GM12878 (cell line): ENCODE data around the gene TTC33. TPM values are rescaled to one million over a fixed set of nuclear protein-coding genes. Genes with fewer than 3 reads are reported as not detected.

Experiments used
- ATAC-seq: fragments of 200-7000 bp; cut with Tn5 transposase; 3 replicates; pipeline ENCODE4 v1.9.1; 2020; ENCODE audit warnings: mild to moderate bottlenecking, moderate library complexity
- BruUV-seq: library from RNA; stranded (reverse); fragments of 400-500 nt; replicated peaks from 2 replicates; lab custom pipeline; 2021; lab: Mats Ljungman, UMichigan
- CTCF ChIA-PET: fragments of 300-600 bp; sonication (Branson Sonifier 250); formaldehyde crosslinking; extraction: SDS; loops from one replicate; lab custom pipeline; 2021; ENCODE audit warnings: inconsistent platforms; lab: Yijun Ruan, JAX
- POLR2A ChIA-PET: fragments of 350-600 bp; formaldehyde crosslinking; extraction: SDS; loops from one replicate; lab custom pipeline; 2021; ENCODE audit warnings: inconsistent platforms; lab: Charles Lee
- RAD21 ChIA-PET: fragments of 300-600 bp; sonication (Branson Sonifier 250); formaldehyde crosslinking; loops from one replicate; lab custom pipeline; 2023; ENCODE audit warnings: antibody characterized with exemption; ENCODE audit not compliant: unreplicated experiment; lab: Charles Lee
- SMC1A ChIA-PET: fragments of 300-600 bp; sonication (Branson Sonifier 250); formaldehyde crosslinking; loops from one replicate; lab custom pipeline; 2023; ENCODE audit not compliant: unreplicated experiment, uncharacterized antibody; lab: Charles Lee
- DNase-seq: peaks from one replicate; pipeline ENCODE4 v3.0.0-alpha.2; 2011; ENCODE audit warnings: low read depth, low spot score
- FAIRE-seq: peaks from 3 replicates; lab custom pipeline; 2011; peaks lifted over from hg19 to GRCh38; lab: Jason Lieb, UNC
- H2AFZ ChIP-seq: 2 replicates; pipeline ENCODE4 v1.6.0; 2011; ENCODE audit warnings: low read depth, low read length, control low read depth; ENCODE audit not compliant: control insufficient read depth
- H3K27ac ChIP-seq: 2 replicates; pipeline ENCODE4 v1.5.1; 2011; ENCODE audit warnings: control low read depth; ENCODE audit not compliant: control insufficient read depth, insufficient read depth
- H3K27me3 ChIP-seq, 2 experiments: replicated peaks in 1 of 2; 2 replicates each; pipeline versions ENCODE4 v1.6.0 to v1.6.1; 2011; ENCODE audit warnings: low read length in 1 of 2; ENCODE audit not compliant: control insufficient read depth in 2 of 2, insufficient read depth in 2 of 2
- H3K36me3 ChIP-seq, 2 experiments: 2 replicates each; pipeline ENCODE4 v1.5.1; 2011; ENCODE audit warnings: low read length in 1 of 2; ENCODE audit not compliant: control insufficient read depth in 2 of 2, insufficient read depth in 2 of 2
- H3K4me1 ChIP-seq: 2 replicates; pipeline ENCODE4 v1.6.1; 2011; ENCODE audit warnings: mild to moderate bottlenecking, low read length, moderate library complexity, mixed read lengths; ENCODE audit not compliant: control insufficient read depth, insufficient read depth
- H3K4me2 ChIP-seq: 2 replicates; pipeline ENCODE4 v1.6.0; 2011; ENCODE audit warnings: control low read depth; ENCODE audit not compliant: control insufficient read depth, insufficient read depth
- H3K4me3 ChIP-seq: fragments of 200-600 bp; sonication (generic); 2 replicates; pipeline ENCODE4 v1.5.1; 2016
- H3K79me2 ChIP-seq: 2 replicates; pipeline ENCODE4 v1.6.0; 2011; ENCODE audit warnings: low read length; ENCODE audit not compliant: control insufficient read depth, insufficient read depth
- H3K9ac ChIP-seq: 2 replicates; pipeline ENCODE4 v1.8.0; 2011; ENCODE audit warnings: low read length, control low read depth, mixed read lengths; ENCODE audit not compliant: control insufficient read depth, insufficient read depth
- H3K9me3 ChIP-seq: replicated peaks from 3 replicates; pipeline ENCODE4 v1.5.1; 2011; ENCODE audit warnings: mild to moderate bottlenecking, low read length; ENCODE audit not compliant: control insufficient read depth, insufficient read depth
- H4K20me1 ChIP-seq: 2 replicates; pipeline ENCODE4 v1.6.0; 2011; ENCODE audit not compliant: control insufficient read depth, insufficient read depth
- CBX3 ChIP-seq: fragments of 200-600 bp; sonication (generic); IDR thresholded peaks from 2 replicates; pipeline ENCODE4 v1.6.1; 2016; ENCODE audit warnings: low read depth, borderline replicate concordance
- CHD2 ChIP-seq: IDR thresholded peaks from 2 replicates; pipeline ENCODE4 v1.6.1; 2011; ENCODE audit warnings: low read depth, low read length, improper control_type of control experiment, borderline replicate concordance
- EP300 ChIP-seq, 2 experiments: fragments of 150-350 bp in 1 of 2; IDR thresholded peaks; 2 replicates each; pipeline ENCODE4 v1.6.1; 2011 to 2012; ENCODE audit warnings: low read depth in 2 of 2, low read length in 2 of 2, borderline replicate concordance in 1 of 2, improper control_type of control experiment in 1 of 2, inconsistent platforms in 1 of 2; ENCODE audit not compliant: control insufficient read depth in 1 of 2
- MYB ChIP-seq: fragments of 150-350 bp; IDR thresholded peaks from 2 replicates; pipeline ENCODE4 v1.6.1; 2014; ENCODE audit warnings: mild to moderate bottlenecking, low read depth, low read length, borderline replicate concordance
- NFYA ChIP-seq: IDR thresholded peaks from 2 replicates; pipeline ENCODE4 v1.6.1; 2011; ENCODE audit warnings: low read depth, mild to moderate bottlenecking, low read length, improper control_type of control experiment, borderline replicate concordance
- NR2C1 ChIP-seq: fragments of 450-650 bp; IDR thresholded peaks from 2 replicates; pipeline ENCODE4 v1.6.1; 2017; ENCODE audit warnings: antibody characterized with exemption, mild to moderate bottlenecking, moderate library complexity
- PAX8 ChIP-seq: fragments of 450-650 bp; IDR thresholded peaks from 2 replicates; pipeline ENCODE4 v1.6.1; 2017; ENCODE audit warnings: mild to moderate bottlenecking, moderate library complexity
- RBBP5 ChIP-seq: fragments of 200-600 bp; sonication (generic); conservative IDR thresholded peaks from 2 replicates; pipeline ENCODE4 v1.6.1; 2016
- RUNX3 ChIP-seq: IDR thresholded peaks from 2 replicates; pipeline ENCODE4 v1.6.1; 2012; ENCODE audit warnings: low read length, inconsistent platforms
- SMAD1 ChIP-seq: fragments of 450-650 bp; IDR thresholded peaks from 2 replicates; pipeline ENCODE4 v1.6.1; 2018; ENCODE audit warnings: mild to moderate bottlenecking, low read depth; ENCODE audit not compliant: partially characterized antibody
- SMARCA5 ChIP-seq: fragments of 450-650 bp; IDR thresholded peaks from 2 replicates; pipeline ENCODE4 v1.6.1; 2017; ENCODE audit warnings: mild to moderate bottlenecking
- YBX1 ChIP-seq: fragments of 450-650 bp; IDR thresholded peaks from 2 replicates; pipeline ENCODE4 v1.6.1; 2016; ENCODE audit warnings: antibody characterized with exemption
- ZNF274 ChIP-seq: IDR thresholded peaks from one replicate; pipeline ENCODE4 v1.8.0; 2011; ENCODE audit not compliant: insufficient read length, insufficient read depth
- WGBS: methylation state at CpG from one replicate; pipeline ENCODE4 v1.1.6; 2016; ENCODE audit warnings: low lambda C conversion rate; ENCODE audit not compliant: insufficient replicate concordance, insufficient coverage; ENCODE audit errors: missing lambda C conversion rate; 5-methylcytosine and 5-hydroxymethylcytosine counted together
- in situ Hi-C: fragments of 300-500 bp; cut with MboI; formaldehyde crosslinking; loops from 9 replicates; pipeline ENCODE4 v1.14.3; 2018; ENCODE audit warnings: mixed read lengths
- intact Hi-C: fragments of 100-400 bp; cut with micrococcal nuclease; formaldehyde crosslinking; loops from one replicate; pipeline ENCODE4 v1.14.2; 2022; ENCODE audit not compliant: unreplicated experiment
- polyA plus RNA-seq, 11 experiments: library from polyadenylated mRNA; depleted of rRNA in 4 of 11; unstranded in 6 of 11; stranded (reverse) in 5 of 11; fragments of >200 nt; fragmentation: Nextera tagmentation in 4 of 11; fragmentation: Illumina TruSeq in 1 of 11; extraction: Ambion mirVana in 4 of 11; extraction: Trizol in 1 of 11; gene quantifications; 1 replicate in 1 of 11; 2 replicates in 10 of 11; pipeline versions ENCODE4 v1.2.1 to v1.2.3, GENCODE V29; 2011 to 2016; ENCODE audit warnings: inconsistent platforms in 2 of 11, missing spikeins in 2 of 11, low read depth in 1 of 11
- total RNA-seq, 4 experiments: library from RNA; depleted of rRNA in 3 of 4; stranded (reverse); fragments of >200 nt in 3 of 4; fragmentation: Illumina TruSeq in 1 of 4; extraction: Trizol in 1 of 4; gene quantifications; 2 replicates each; pipeline versions ENCODE4 v1.2.1 to v1.2.3, GENCODE V29; 2013 to 2021
- TF ChIP-seq, protein P1 (sequence below): IDR thresholded peaks from 2 replicates; pipeline ENCODE4 v1.6.1; 2011; ENCODE audit warnings: low read depth, low read length, improper control_type of control experiment, borderline replicate concordance
- TF ChIP-seq, protein P2 (sequence below): fragments of 450-650 bp; IDR thresholded peaks from 2 replicates; pipeline ENCODE4 v1.6.1; 2017; ENCODE audit warnings: antibody characterized with exemption, mild to moderate bottlenecking, moderate library complexity
- TF ChIP-seq, protein P3 (sequence below): fragments of 450-650 bp; IDR thresholded peaks from 2 replicates; pipeline ENCODE4 v1.6.1; 2017; ENCODE audit warnings: mild to moderate bottlenecking, moderate library complexity
- TF ChIP-seq, protein P4 (sequence below): IDR thresholded peaks from 2 replicates; pipeline ENCODE4 v1.6.1; 2012; ENCODE audit warnings: low read depth, low read length, improper control_type of control experiment

Gene TTC33
- total and polyA plus RNA-seq, 10 of the 15 experiments (the other 5 are each of a cell fraction or from before 2014, with no cell fraction given), result 7.9 to 22.3 (median 14.6) TPM

DNA sequence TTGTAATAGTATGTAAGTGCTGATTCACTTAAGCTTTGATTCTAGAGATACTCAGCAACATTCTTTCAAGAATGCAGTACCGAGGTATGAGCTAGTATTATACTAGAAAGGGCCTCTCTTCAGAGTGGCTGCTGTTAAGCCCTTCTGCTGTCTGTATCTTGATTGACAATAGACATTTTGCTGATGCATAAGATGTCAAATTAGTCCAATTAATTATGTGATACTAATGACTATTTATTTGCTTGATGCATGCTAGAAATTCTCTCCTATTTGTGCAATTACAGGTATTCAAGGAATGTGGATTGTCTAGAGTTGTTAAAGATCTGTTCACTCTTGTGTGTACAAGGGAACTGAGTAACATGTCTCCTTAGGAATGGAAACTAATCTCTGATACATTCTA is 168.4 kb downstream of the TTC33 start:
- no peaks in the 10 kb centered on the region for H3K36me3 ChIP-seq
- TF ChIP-seq, protein P1, sequence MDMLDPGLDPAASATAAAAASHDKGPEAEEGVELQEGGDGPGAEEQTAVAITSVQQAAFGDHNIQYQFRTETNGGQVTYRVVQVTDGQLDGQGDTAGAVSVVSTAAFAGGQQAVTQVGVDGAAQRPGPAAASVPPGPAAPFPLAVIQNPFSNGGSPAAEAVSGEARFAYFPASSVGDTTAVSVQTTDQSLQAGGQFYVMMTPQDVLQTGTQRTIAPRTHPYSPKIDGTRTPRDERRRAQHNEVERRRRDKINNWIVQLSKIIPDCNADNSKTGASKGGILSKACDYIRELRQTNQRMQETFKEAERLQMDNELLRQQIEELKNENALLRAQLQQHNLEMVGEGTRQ, result no peak
- TF ChIP-seq, protein P2, sequence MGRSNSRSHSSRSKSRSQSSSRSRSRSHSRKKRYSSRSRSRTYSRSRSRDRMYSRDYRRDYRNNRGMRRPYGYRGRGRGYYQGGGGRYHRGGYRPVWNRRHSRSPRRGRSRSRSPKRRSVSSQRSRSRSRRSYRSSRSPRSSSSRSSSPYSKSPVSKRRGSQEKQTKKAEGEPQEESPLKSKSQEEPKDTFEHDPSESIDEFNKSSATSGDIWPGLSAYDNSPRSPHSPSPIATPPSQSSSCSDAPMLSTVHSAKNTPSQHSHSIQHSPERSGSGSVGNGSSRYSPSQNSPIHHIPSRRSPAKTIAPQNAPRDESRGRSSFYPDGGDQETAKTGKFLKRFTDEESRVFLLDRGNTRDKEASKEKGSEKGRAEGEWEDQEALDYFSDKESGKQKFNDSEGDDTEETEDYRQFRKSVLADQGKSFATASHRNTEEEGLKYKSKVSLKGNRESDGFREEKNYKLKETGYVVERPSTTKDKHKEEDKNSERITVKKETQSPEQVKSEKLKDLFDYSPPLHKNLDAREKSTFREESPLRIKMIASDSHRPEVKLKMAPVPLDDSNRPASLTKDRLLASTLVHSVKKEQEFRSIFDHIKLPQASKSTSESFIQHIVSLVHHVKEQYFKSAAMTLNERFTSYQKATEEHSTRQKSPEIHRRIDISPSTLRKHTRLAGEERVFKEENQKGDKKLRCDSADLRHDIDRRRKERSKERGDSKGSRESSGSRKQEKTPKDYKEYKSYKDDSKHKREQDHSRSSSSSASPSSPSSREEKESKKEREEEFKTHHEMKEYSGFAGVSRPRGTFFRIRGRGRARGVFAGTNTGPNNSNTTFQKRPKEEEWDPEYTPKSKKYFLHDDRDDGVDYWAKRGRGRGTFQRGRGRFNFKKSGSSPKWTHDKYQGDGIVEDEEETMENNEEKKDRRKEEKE, result no peak
- TF ChIP-seq MYB (no peak), SMARCA5 (no peak), CHD2 (no peak), YBX1 (no peak), RUNX3 (no peak), CBX3 (no peak), PAX8 (no peak), NR2C1 (no peak), NFYA (no peak), SMAD1 (no peak), RBBP5 (no peak), ZNF274 (no peak), EP300 (IDR thresholded peaks at IDR 0.05; ENCODE audit: borderline replicate concordance in 1 of 2, control insufficient read depth in 1 of 2, low read depth in 2 of 2, low read length in 2 of 2) (no peak)
- TF ChIP-seq, protein P3, sequence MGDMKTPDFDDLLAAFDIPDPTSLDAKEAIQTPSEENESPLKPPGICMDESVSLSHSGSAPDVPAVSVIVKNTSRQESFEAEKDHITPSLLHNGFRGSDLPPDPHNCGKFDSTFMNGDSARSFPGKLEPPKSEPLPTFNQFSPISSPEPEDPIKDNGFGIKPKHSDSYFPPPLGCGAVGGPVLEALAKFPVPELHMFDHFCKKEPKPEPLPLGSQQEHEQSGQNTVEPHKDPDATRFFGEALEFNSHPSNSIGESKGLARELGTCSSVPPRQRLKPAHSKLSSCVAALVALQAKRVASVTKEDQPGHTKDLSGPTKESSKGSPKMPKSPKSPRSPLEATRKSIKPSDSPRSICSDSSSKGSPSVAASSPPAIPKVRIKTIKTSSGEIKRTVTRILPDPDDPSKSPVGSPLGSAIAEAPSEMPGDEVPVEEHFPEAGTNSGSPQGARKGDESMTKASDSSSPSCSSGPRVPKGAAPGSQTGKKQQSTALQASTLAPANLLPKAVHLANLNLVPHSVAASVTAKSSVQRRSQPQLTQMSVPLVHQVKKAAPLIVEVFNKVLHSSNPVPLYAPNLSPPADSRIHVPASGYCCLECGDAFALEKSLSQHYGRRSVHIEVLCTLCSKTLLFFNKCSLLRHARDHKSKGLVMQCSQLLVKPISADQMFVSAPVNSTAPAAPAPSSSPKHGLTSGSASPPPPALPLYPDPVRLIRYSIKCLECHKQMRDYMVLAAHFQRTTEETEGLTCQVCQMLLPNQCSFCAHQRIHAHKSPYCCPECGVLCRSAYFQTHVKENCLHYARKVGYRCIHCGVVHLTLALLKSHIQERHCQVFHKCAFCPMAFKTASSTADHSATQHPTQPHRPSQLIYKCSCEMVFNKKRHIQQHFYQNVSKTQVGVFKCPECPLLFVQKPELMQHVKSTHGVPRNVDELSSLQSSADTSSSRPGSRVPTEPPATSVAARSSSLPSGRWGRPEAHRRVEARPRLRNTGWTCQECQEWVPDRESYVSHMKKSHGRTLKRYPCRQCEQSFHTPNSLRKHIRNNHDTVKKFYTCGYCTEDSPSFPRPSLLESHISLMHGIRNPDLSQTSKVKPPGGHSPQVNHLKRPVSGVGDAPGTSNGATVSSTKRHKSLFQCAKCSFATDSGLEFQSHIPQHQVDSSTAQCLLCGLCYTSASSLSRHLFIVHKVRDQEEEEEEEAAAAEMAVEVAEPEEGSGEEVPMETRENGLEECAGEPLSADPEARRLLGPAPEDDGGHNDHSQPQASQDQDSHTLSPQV, result no peak
- TF ChIP-seq, protein P4, sequence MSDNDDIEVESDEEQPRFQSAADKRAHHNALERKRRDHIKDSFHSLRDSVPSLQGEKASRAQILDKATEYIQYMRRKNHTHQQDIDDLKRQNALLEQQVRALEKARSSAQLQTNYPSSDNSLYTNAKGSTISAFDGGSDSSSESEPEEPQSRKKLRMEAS, result no peak

More for the DNA sequence above, 168.4 kb downstream of the TTC33 start:
- ChIA-PET CTCF (interaction anchor here (0.6 kb wide), 1 partner anchor 1039 kb away, joined by 5 read pairs; no protein-coding TSS in a partner anchor), RAD21 (no interaction called here), SMC1A (no interaction called here), POLR2A (no interaction called here)
- no peak overlapping the region for H3K4me2 ChIP-seq
- H3K27ac ChIP-seq, result no peak overlapping the region
- no peak for ATAC-seq
- 53% methylated on average over 1 of the region's 1 CpG for WGBS
- H3K79me2 ChIP-seq, result no peaks in the 10 kb centered on the region
- H4K20me1 ChIP-seq, result no peaks in the 10 kb centered on the region
- no peak for DNase-seq
- BruUV-seq, result no TSS peak
- in situ Hi-C loops, result no loop called here
- no peak overlapping the region for H3K4me3 ChIP-seq
- no peaks in the 10 kb centered on the region for H3K27me3 ChIP-seq
- no peak overlapping the region for H2AFZ ChIP-seq
- no peak overlapping the region for H3K9ac ChIP-seq
- no peak for FAIRE-seq
- no peaks in the 10 kb centered on the region; the same call in 2 of the 3 replicates for H3K9me3 ChIP-seq
- intact Hi-C loops, result no loop called here
- peaks cover 11% of the 10 kb centered on the region; the same call in 1 of the 2 replicates for H3K4me1 ChIP-seq
